HG02642 (cell line): ENCODE data around the gene CNBD2.
A peak's percentile ranks its signal among the peaks of the same experiment; 100 is the strongest.
"Not testable (repeated sequence)": the region's sequence is repeated elsewhere in the genome, so short reads cannot be mapped to it uniquely, and the experiment has no call there.

ENCODE experiments used
- ATAC-seq: cut with Tn5 transposase; IDR thresholded peaks from one replicate; pipeline ENCODE4 v1.9.1; 2021; ENCODE audit warnings: mild to moderate bottlenecking; ENCODE audit not compliant: unreplicated experiment, poor library complexity

The CNBD2 gene

DNA sequence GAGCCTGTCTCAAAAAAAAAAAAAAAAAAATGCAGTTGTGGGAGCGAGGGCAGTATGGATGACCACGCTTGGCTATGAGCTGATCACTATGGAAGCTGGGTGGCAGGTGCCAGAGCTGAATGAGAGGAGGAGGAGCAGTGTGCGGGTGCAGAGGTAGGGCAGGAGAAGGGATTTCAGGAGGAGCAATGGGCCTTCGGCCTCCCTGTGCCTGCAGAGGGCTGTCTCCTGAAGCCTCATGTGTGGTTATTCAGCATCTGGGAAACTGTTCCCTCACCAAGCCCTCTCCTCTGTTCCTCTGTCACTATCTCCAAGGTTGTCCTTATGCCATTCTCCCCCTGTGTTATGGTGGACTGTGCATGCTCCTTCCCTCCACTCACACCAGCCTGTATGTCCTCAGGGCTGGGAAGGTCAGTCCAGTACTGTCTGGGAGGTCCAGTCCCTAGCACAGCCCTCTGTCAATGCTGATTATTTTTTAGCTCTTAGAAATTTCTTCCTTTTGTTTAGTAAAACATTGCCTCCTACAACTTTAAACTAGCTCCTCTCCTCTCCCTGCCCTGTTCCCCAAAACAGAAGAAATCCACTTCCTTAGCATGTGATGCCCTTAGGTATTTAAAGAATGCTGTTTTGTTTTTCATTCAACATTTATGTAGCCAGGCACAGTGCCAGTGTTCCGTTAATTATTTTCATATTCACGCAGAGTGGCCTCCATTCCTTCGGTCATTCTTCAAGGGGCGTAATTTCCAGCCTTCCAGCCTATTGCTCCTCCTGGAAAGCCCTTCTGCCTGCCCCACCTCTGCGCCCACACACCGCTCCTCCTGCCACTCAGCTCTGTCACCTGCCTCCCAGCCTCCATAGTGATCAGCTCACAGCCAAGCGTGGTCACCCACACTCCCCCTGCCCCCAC, 48.9 kb downstream of the CNBD2 start:
- no peak for ATAC-seq

DNA sequence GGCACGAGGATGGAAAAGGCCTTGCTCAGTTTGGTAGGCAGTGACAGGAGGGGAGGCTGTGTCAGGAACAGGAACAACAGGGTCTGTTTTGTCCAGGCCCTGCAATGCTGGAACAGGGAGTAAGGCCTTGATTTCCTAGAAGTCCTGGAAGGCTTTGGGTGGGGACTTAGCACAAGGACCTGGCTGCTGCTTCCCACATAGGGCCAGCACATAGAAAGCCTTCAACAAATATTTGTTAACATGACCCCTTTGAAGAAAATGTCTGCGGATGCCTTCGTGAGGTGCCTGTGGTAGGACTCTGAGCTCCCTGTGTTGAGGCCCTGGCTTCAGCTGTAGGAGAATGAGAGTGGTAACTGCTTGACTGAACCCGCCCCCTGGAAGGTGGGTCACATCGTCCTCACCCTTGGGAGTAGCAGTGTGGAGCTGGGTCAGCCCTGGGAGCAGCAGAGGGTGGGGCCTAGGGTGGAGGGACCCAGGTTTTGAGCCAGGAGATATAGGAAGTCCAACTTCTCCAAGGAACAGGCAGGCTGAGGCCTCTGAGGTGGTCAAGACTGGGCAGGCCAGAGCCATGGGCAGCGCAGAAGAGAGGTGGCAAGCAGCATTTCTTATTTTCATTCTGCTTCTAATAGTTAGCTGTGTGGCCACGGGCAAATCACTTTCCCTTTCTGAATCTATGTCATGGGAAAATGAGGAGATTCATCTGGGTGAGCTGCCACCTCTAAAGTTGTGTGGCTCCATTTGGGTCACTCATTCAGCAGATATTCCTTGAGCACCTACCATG, 50.0 kb downstream of the CNBD2 start:
- ATAC-seq: no peak

- ATAC-seq: not testable (repeated sequence)
These were observed 57.7 kb downstream of the CNBD2 start for GRCh38 chr20:36026131-36026530.

- no peak for ATAC-seq
These were observed 59.9 kb downstream of the CNBD2 start for GRCh38 chr20:36028106-36028808.

GRCh38 chr20:36030149-36030548, 61.8 kb downstream of the CNBD2 start:
- ATAC-seq: no peak

DNA sequence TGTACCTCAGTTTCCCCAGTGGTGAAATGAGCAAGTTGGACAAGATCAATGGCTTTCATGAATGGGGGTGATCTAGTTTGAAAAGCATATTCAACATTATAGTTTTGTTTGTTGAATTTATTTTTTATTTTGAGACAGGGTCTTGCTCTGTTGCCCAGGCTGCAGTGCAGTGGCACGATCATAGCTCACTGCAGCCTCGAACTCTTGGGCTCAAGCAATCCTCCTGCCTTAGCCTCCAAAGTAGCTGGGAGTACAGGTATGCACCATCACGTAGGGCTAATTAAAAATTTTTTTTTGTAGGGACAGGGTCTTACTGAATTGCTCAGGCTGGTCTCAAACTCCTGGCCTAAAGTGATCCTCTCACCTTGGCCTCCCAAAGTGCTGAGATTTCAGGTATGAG, 63.4 kb downstream of the CNBD2 start:
- ATAC-seq: no peak

GRCh38 chr20:36034875-36035274, 66.5 kb downstream of the CNBD2 start:
- no peak for ATAC-seq

DNA sequence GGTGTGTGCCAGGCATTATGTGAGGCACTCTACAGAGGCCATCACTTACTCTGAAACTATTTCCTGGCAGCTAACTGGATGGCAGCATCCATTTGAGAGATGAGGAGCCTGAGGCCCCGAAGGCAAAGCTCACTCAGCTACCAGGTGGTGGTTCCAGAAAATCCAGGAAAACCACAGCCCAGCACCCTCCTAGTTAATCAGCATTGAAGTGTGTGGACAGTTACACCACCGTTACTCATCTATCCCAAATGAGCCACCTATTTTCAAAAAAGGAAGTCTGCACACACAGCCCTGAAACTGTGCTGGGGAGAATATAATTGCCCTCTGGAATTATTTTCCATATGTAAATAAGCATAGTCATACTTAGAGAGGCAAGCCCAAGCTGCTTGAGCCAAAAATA, 67.4 kb downstream of the CNBD2 start:
- no peak for ATAC-seq

DNA sequence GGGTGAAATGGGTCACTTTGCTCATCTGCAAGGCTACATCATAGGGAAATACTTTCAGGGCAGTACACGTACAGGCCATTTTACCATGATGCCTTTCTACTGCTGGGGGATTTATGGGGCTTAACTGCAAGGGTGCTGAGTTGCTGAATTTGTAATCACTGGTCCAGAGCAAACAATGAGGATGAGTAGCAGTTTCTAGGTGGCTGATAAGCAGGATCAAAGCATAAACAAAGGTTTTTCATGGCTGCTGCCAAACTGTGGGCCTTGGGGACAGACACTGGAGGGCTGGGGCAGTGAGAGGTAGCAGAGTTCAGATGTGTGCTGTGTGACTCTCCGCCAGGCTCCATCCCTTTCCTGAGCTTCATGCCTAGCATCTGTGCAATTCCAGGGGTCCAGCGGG, 68.3 kb downstream of the CNBD2 start:
- ATAC-seq: no peak

DNA sequence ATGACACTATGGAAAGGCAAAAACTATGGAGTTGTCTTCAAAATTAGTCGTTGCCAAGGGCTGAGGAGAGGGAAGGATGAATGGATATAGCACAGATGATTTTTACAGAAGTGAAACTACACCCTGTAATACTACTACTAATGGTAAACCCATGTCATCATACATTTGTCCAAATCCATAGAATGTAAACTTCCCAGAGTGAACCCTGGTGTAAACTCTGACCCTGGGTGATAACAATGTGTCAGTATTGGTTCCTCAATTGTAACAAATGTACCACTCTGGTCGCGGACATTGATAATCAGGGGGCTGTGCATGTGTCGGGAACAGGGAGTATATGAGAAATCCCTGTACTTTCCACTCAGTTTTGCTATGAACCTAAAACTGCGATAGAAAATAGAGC, 72.2 kb downstream of the CNBD2 start:
- ATAC-seq: no peak

DNA sequence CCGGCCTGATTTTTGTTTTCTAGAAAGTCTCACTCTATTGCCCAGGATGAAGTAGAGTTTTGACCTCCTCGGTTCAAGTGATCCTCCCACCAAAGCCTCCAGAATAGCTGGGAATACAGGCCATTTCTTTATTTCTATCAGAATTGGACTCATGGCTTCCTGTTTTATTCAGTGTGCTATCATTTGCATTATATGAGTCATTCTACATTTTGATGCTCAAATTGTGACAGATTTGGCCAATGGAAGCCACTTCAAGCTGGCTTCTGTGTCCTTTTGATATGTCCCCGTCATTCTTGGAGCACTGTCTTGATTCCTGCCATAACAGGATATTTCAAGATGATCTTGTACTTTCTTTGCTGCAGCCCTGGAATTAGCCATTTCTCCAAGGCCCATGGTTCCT, 75.1 kb downstream of the CNBD2 start:
- ATAC-seq: no peak

DNA sequence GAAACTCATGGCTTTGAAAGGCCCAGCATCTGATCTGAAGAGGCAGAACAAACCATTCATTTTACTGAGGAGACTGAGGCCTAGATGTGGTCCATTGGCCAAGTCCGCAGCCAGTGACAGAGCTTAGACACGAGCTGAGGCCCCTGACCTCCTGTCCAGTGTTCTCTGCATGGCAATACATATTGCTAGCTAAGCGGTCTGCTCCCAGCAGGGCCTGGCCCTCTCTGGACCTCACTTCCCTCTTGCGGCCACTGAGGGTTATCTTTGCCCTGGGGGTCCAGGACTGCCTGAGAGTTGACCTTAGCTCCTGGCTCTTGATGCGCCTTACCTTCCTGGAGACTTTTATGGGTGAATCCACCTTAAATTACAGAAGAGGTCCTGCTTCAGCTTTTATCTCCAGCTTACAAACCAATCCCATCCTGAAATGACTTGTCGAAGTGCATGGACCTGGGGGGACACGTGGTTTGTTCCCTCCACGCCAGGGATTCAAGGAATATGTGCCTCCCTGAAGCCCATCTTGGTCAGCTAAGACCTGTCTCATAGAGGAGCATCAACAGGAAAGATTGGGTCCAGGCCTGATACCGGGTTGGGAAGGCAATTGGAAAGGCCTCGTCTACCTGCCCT, 75.6 kb downstream of the CNBD2 start:
- ATAC-seq: no peak

- no peak for ATAC-seq
These were observed 77.0 kb downstream of the CNBD2 start for GRCh38 chr20:36045373-36045714.

DNA sequence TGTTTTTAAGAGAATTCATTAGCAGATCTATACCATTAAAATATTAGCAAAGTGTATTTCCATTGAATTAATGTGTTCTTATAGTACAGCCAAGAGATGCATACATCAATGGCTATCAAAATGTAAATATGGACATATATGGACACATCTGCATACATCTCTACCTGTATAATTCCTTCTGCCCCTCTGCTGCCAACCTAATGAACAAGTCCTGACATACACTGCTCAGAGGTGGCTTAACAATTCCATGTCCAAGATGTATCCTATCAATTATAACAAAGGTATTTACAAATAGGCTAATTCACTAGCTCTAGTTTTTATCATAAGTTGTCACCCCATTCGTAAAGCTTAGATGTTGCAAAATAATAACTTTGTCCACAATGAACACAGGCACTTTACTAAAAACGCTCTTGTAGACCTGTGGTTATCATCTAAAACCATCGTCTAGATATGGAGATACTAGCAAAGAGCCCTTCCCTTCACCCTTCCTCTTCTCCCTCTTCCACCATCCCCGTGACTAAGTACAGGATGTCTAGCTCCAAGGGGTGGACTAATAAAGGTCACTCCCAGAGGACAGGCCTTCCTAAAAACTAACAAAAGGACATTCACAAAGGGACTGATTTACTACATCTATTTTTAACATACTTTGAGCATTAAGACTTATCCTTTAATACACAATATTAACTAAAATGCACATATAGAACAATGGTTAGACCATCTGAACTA, 77.8 kb downstream of the CNBD2 start:
- ATAC-seq: not testable (repeated sequence)

DNA sequence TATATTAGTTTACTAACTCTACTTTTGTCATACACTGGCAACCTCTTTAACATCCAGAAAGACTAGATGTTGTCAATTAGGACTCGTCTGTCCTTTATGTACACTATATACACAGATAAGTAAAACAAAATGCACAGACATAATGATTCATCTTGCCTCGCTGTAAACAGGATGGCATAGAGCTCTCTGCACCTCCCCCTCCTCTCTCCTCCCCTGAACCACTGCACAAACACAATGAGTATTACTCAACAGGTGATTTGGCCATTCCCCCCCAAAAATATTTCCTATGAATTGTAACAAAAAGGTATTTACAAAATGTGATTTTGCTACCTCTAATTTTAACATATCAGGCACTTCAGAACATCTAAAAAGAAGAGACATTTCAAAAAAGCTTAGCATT, 81.0 kb downstream of the CNBD2 start:
- not testable (repeated sequence) for ATAC-seq

DNA sequence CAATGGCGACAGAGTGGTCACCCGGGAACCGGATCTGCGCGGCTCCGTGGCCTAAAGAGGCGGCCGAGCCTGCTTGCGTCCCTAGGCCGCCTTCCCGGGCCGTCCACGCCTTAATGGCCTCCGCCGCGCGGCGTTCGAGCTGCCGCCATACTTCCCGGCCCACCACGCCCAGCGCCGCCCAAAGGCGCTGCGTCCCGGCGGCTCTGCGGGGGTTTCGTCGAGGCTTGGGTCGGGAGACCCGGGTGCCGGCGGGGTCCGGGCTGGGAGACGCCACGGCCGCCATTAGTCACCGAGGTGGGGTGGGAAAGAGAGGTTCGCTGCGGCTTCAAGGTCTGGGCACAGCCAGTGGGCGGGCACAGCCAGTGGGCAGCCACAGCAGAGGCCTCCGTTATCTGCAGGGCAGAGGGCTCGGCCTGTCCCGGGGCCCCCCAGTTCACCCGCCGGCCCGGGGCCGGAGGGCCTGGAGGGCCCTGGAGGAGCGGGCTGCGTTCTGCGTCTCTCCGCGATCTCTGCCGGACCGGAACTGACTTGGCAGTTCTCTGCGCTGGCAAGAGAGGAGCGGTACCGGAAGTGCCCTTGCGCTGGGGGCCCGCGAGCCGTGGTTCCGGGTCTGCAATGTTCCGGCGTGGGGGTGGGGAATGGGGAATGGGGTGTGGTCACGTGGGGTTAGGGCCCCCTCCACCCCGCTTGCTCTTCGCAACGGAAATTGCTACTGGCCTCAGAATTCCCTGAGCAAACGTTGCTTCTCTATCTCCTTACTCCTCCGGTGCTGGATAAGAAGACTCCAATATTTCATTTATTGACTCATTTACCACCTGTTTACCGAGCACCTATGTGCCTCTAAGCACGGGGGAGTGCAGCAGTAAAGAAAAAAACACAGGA, 82.3 kb downstream of the CNBD2 start:
- ATAC-seq: peak; percentile 95

DNA sequence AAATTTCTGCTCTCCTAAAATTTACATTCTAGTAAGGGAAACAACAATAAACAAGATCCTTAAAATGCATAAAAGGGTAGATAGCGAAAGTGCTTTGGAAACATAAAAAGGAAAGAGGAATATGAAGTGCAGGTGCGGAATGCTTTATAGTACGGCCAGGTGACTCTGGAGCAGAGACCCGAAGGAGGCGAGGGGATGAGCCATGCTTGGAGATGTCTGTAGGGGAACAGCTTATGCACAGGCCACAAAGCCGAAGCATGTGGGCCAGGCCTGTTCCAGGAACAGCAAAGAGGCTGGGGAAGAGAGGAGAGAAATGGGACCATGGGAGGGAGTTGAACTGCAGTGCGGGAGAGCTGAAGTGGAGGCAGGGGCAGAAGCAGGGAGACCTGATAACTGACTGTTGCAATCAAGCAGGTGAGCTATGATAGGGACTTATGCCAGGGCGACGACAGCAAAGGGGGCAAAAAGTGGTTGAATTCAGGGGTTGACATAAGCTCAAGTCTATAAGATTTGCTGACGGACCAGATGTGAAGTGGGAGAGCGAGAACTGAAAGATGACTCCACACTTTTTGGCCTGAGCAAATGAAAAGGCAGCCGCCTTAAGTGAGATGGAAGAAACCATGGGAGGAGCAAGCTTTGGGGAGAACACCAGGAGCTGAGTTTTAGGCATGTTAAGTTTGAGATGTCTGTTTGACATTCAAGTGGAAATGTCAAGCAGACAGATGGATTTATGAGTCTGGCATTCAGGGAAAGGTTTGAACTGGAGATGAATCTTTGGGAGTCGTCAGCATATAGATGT, 83.1 kb downstream of the CNBD2 start:
- ATAC-seq: no peak

GRCh38 chr20:36052117-36052513, 83.7 kb downstream of the CNBD2 start:
- ATAC-seq: no peak
